GM18520 (cell line): ENCODE results near the gene HSPA1A.
"Not testable (repeated sequence)": the region's sequence is repeated elsewhere in the genome, so short reads cannot be mapped to it uniquely, and the experiment has no call there.

Experiments used
- ATAC-seq: cut with Tn5 transposase; IDR thresholded peaks from one replicate; pipeline ENCODE4 v1.9.1; 2021; ENCODE audit not compliant: unreplicated experiment

Gene HSPA1A

DNA sequence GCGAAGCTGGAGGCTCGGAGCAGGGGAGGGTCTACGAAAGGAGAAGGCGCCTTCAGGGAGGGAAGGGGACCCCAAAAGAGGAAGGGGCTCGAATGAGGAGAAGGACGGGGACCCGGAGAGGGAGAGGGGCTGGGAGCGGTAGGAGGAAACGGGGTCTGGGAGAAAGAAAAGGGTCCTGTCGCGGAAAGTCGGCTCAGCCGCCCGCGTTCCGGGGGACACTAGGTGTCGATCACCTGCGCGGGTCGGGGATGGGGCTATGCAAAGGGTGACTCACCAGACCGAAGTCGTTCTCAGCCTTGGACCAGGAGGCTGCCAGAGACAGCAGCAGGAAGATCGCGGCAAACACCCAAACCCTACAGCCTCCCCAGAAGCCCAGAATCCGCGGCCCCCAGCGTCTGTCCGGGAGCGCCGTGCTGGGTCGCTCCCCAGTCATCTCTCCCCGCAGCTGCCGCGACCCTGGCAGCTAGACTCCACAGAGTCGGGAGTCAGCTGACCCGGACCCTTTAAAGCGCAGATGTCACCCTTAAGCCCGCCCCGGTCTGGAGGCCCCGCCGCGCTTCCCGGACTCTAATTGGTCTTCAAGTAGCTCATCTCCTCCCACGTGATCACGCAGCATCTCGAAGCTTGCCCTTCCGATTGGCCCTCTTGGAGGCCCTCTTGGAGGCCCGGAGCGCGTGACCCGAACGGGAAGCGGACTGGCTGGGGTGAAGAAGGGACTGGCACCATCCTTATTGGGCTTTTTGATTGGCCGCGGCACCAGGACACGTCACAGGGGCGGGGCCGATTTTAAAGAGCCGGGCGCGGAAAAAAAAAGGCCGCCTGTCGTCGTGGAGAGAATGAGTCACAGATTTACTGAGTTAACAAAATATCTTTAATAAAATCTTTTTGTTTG lies 47.2 kb downstream of the HSPA1A start, which contains the start of gene NEU1:
Gene NEU1, minus strand, starts transcription at position 478 of the 892 bp plus-strand sequence. Its CDS starts 45 bp downstream, at position 433.
- ATAC-seq = peak; percentile 91

DNA sequence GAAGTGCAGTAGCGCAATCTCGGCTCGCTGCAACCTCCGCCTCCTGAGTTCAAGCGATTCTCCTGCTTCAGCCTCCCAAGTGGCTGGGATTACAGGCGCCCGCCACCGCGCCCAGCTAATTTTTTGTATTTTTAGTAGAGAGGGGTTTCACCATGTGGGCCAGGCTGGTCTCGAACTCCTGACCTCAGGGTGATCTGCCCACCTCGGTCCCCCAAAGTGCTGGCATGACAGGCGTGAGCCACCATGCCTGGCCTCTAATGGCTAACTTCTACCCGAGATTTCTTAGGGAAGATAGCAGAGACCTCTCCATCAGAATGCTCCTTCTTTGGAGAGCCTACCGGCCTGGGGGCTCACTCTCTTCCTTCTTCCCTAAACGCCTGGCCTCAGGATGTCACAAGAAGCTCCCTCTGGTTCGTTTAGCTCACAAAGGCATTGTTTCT lies 48.8 kb downstream of the HSPA1A start:
- ATAC-seq = not testable (repeated sequence)

DNA sequence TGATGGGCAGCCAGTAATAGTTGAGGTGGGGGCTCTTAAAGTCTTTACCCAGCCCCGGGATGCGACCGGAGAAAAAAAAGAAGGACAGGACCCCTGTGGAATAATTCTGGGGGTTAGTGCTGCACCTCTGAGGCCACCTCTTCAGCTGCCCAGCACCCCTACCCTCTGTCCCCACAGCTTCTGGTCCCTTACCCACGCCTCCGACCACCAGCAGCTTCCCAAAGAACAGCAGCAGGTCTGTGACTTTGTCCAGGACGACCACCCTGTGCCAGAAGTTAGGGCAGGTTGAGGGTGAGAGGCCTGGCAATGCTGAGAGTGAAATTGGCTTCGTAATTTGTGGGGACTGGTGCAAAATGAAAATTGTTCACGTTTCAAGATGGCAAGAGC lies 49.5 kb downstream of the HSPA1A start:
- no peak for ATAC-seq

DNA sequence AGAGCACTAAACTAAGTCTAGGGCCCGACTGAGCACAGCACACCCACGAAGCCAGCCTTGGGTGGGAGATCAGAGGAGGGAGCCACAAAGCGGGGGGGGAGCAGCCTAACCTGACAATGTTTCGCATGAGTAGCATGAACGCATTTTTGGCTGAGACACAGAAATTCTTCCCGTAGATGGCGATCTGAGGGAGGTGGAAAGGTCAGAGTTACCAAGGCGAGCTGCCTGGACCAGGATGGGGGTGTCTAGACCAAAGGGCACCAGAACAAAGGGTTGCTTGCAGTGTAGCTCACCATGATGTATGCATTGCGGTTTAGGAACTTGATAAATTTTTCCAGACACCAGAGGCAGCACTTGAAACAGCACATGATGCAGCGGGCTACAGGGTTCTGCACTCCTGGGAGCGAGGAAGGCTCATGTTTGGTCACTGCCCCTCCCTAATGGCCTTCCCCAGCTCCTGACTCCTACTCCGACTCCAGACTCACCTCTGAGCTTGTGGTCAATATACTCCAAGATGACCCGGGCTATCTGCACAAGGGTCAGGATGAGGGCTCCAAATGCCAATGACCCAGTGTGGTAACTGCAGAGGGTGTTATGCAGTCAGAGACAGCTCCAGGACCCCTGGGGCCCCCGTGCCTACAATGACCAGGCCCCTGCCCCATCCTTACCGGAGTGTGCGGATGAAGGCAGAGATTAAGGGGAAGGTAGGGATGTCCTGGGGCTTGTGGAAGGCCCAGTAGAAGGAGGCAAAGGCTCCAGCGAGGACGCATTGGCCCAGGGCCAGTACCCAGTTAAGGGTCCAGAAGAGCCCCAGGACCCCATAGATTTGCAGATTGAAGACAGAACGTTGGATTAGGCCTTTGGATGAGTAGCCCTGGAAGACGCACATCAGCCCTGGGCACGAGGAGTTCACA lies 50.1 kb downstream of the HSPA1A start:
- ATAC-seq = no peak
